Astrocyte (in vitro differentiated cells and primary cell): ENCODE results near the gene ALDH6A1. TPM values are rescaled to one million over a fixed set of nuclear protein-coding genes. Genes with fewer than 3 reads are reported as not detected.
A peak's percentile ranks its signal among the peaks of the same experiment; 100 is the strongest.

Source experiments
- DNase-seq: peaks from one replicate; pipeline ENCODE4 v3.0.0-alpha.2; 2010; ENCODE audit warnings: low read depth
- FAIRE-seq: peaks from 2 replicates; lab custom pipeline; 2011; peaks lifted over from hg19 to GRCh38; lab: Jason Lieb, UNC
- H2AFZ ChIP-seq: 2 replicates; pipeline ENCODE4 v1.6.0; 2012; ENCODE audit warnings: low read depth, low read length, inconsistent platforms
- H3K27ac ChIP-seq: 2 replicates; pipeline ENCODE4 v1.5.1; 2011; ENCODE audit warnings: low read depth, low read length, inconsistent platforms
- H3K27me3 ChIP-seq: 2 replicates; pipeline ENCODE4 v1.6.0; 2011; ENCODE audit warnings: low read length, inconsistent platforms; ENCODE audit not compliant: insufficient read depth
- H3K36me3 ChIP-seq: 2 replicates; pipeline ENCODE4 v1.5.1; 2011; ENCODE audit warnings: low read length, inconsistent platforms; ENCODE audit not compliant: insufficient read depth
- H3K4me1 ChIP-seq: 2 replicates; pipeline ENCODE4 v1.5.1; 2011; ENCODE audit warnings: low read length, inconsistent platforms; ENCODE audit not compliant: insufficient read depth
- H3K4me2 ChIP-seq: 2 replicates; pipeline ENCODE4 v1.6.0; 2012; ENCODE audit warnings: low read length, inconsistent platforms
- H3K4me3 ChIP-seq: 2 replicates; pipeline ENCODE4 v1.5.1; 2011; ENCODE audit warnings: low read depth, mild to moderate bottlenecking, low read length, inconsistent platforms; ENCODE audit not compliant: insufficient read depth
- H3K79me2 ChIP-seq: 2 replicates; pipeline ENCODE4 v1.6.0; 2012; ENCODE audit warnings: mild to moderate bottlenecking, low read length, inconsistent platforms; ENCODE audit not compliant: insufficient read depth
- H3K9ac ChIP-seq: 2 replicates; pipeline ENCODE4 v1.6.0; 2012; ENCODE audit warnings: mild to moderate bottlenecking, low read length, inconsistent platforms
- H3K9me3 ChIP-seq: 2 replicates; pipeline ENCODE4 v1.5.1; 2012; ENCODE audit warnings: low read depth, mild to moderate bottlenecking, low read length, inconsistent platforms; ENCODE audit not compliant: insufficient read depth
- H4K20me1 ChIP-seq: 2 replicates; pipeline ENCODE4 v1.6.0; 2012; ENCODE audit warnings: low read length, inconsistent platforms; ENCODE audit not compliant: insufficient read depth
- H3K27ac Mint-ChIP-seq: one replicate; pipeline ENCODE4 v1.8.0; 2021; ENCODE audit warnings: mild to moderate bottlenecking, mixed read lengths; ENCODE audit not compliant: unreplicated experiment
- H3K27me3 Mint-ChIP-seq: one replicate; pipeline ENCODE4 v1.8.0; 2021; ENCODE audit warnings: low read depth, mixed read lengths; ENCODE audit not compliant: unreplicated experiment
- H3K36me3 Mint-ChIP-seq: one replicate; pipeline ENCODE4 v1.8.0; 2021; ENCODE audit warnings: low read depth, mixed read lengths; ENCODE audit not compliant: unreplicated experiment
- H3K4me1 Mint-ChIP-seq: one replicate; pipeline ENCODE4 v1.8.0; 2021; ENCODE audit warnings: low read depth, mixed read lengths; ENCODE audit not compliant: unreplicated experiment
- H3K4me3 Mint-ChIP-seq: one replicate; pipeline ENCODE4 v1.8.0; 2021; ENCODE audit warnings: mild to moderate bottlenecking, moderate library complexity, mixed read lengths; ENCODE audit not compliant: unreplicated experiment
- H3K9me3 Mint-ChIP-seq: one replicate; pipeline ENCODE4 v1.8.0; 2021; ENCODE audit warnings: mild to moderate bottlenecking, mixed read lengths; ENCODE audit not compliant: unreplicated experiment
- EZH2 ChIP-seq: IDR thresholded peaks from 2 replicates; pipeline ENCODE4 v1.6.1; 2012; ENCODE audit warnings: mild to moderate bottlenecking, low read length, inconsistent platforms; ENCODE audit not compliant: insufficient read depth
- total RNA-seq: library from RNA; stranded (reverse); gene quantifications from 2 replicates; pipeline ENCODE4 v1.2.1, GENCODE V29; 2021
- TF ChIP-seq, protein P1 (sequence below): IDR thresholded peaks from 2 replicates; pipeline ENCODE4 v1.5.1; 2011; ENCODE audit warnings: low read depth, mild to moderate bottlenecking, inconsistent platforms, low read length, moderate library complexity; ENCODE audit not compliant: insufficient read depth

The ALDH6A1 gene
- total RNA-seq, 1 donor from 2014 or later: 12.0 TPM

DNA sequence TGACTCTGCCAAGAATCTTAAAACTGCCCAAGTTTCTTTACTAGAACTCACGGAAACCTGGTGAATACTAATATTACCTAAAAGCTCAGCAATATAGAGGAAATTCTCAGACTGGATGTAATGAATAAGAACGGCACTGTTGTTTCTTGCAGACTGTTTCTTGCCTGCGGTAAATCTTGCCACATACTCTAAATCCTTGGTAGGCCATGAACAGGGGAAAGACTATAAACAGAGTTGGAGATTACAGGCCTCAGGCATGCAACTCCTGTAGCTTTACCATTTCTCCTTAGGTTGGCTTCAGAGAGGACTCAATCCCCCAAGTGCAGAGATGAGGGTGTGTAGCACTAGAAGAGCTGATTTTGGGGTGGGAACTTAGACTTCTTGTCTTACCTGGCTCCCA lies 1.1 kb downstream of the ALDH6A1 start:
- H3K27me3 ChIP-seq: no peaks in the 10 kb centered on the region
- no peaks in the 10 kb centered on the region for H3K9me3 Mint-ChIP-seq
- no peaks in the 10 kb centered on the region for H3K9me3 ChIP-seq
- FAIRE-seq (no peak), DNase-seq (no peak)
- H2AFZ ChIP-seq: no peak overlapping the region
- H3K27ac ChIP-seq: no peak overlapping the region
- peak overlapping the region; percentile 100 for H3K4me2 ChIP-seq
- H3K4me3 ChIP-seq: no peak overlapping the region
- no peak for TF ChIP-seq EZH2
- TF ChIP-seq, protein P1, sequence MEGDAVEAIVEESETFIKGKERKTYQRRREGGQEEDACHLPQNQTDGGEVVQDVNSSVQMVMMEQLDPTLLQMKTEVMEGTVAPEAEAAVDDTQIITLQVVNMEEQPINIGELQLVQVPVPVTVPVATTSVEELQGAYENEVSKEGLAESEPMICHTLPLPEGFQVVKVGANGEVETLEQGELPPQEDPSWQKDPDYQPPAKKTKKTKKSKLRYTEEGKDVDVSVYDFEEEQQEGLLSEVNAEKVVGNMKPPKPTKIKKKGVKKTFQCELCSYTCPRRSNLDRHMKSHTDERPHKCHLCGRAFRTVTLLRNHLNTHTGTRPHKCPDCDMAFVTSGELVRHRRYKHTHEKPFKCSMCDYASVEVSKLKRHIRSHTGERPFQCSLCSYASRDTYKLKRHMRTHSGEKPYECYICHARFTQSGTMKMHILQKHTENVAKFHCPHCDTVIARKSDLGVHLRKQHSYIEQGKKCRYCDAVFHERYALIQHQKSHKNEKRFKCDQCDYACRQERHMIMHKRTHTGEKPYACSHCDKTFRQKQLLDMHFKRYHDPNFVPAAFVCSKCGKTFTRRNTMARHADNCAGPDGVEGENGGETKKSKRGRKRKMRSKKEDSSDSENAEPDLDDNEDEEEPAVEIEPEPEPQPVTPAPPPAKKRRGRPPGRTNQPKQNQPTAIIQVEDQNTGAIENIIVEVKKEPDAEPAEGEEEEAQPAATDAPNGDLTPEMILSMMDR: no peak
- H3K4me1 Mint-ChIP-seq: peaks cover 9% of the 10 kb centered on the region
- no peaks in the 10 kb centered on the region for H3K36me3 ChIP-seq
- H3K36me3 Mint-ChIP-seq: no peaks in the 10 kb centered on the region
- peaks cover 14% of the 10 kb centered on the region for H3K79me2 ChIP-seq
- no peak overlapping the region for H3K27ac Mint-ChIP-seq
- H3K4me3 Mint-ChIP-seq: peak overlapping the region; percentile 97
- H3K27me3 Mint-ChIP-seq: no peaks in the 10 kb centered on the region
- no peaks in the 10 kb centered on the region for H4K20me1 ChIP-seq
- H3K4me1 ChIP-seq: peaks cover 6% of the 10 kb centered on the region
- peak overlapping the region; percentile 93 for H3K9ac ChIP-seq

DNA sequence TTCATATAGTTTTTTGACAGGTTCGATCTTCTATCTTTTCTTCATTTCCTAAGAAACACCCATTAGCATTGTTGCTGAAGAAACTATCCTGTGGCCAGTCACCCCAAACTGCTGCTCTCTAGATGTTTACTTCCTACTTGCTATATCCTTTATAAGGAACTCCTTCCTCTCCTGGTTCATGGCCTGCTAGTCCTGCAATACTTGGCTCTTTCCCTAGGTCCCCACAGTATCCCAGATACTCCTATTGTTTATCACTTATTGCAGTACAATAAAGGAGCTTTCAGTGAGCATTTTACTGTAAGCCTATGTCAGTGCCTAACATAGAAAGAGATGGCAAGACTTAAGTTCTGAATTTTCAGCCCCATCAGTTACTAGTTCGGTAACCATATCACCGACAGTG lies 2.8 kb downstream of the ALDH6A1 start:
- Histone ChIP-seq H3K27ac (no peak overlapping the region), H3K9me3 (no peaks in the 10 kb centered on the region), H3K4me1 (peaks cover 6% of the 10 kb centered on the region), H3K4me2 (no peak overlapping the region), H3K4me3 (no peak overlapping the region), H4K20me1 (no peaks in the 10 kb centered on the region), H2AFZ (no peak overlapping the region), H3K36me3 (no peaks in the 10 kb centered on the region), H3K9ac (no peak overlapping the region), H3K27me3 (no peaks in the 10 kb centered on the region), H3K79me2 (peaks cover 9% of the 10 kb centered on the region)
- H3K4me1 Mint-ChIP-seq: peaks cover 9% of the 10 kb centered on the region
- no peak for FAIRE-seq
- no peak overlapping the region for H3K27ac Mint-ChIP-seq
- H3K36me3 Mint-ChIP-seq: peaks cover 2% of the 10 kb centered on the region
- H3K9me3 Mint-ChIP-seq: no peaks in the 10 kb centered on the region
- no peak for DNase-seq
- no peaks in the 10 kb centered on the region for H3K27me3 Mint-ChIP-seq
- H3K4me3 Mint-ChIP-seq: no peak overlapping the region
- TF ChIP-seq, protein P1: no peak
- no peak for TF ChIP-seq EZH2

DNA sequence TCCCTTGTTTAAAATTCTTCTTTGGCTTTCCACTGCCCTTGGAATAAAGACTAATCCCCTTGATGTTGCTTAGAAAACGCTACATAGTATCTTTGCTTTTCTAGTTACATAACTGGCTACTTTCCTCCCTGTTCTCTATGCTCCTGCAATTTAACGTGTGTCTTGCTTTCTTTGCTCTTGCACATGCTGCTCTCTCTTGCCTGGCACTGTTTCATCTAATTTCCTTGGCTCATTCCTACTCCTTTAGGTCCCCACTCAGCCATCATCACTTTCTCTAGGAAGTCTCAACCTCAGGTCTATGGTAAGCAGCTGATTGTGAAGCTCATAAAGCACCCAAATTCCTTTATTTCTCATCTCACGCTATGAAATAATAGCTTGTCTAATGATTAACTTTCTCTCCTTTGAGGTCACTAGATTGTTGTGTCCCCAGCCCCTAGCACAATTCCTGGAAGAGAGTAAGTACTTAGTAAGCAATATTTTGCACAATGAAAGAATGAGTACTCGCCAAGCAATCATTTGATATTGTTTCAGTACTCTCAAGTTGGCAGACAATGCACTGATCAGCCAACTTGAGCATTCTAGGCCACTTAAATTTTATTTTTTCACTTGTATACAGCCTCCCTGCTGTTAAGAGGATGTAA lies 3.3 kb downstream of the ALDH6A1 start:
- Histone ChIP-seq H3K79me2 (peaks cover 4% of the 10 kb centered on the region), H3K4me1 (peaks cover 6% of the 10 kb centered on the region), H3K27ac (no peak overlapping the region), H3K36me3 (no peaks in the 10 kb centered on the region), H3K9ac (no peak overlapping the region), H3K4me2 (no peak overlapping the region), H3K27me3 (no peaks in the 10 kb centered on the region), H3K9me3 (no peaks in the 10 kb centered on the region), H2AFZ (no peak overlapping the region), H3K4me3 (no peak overlapping the region), H4K20me1 (no peaks in the 10 kb centered on the region)
- Mint-ChIP-seq H3K4me3 (no peak overlapping the region), H3K27ac (no peak overlapping the region), H3K9me3 (no peaks in the 10 kb centered on the region), H3K4me1 (peaks cover 7% of the 10 kb centered on the region), H3K36me3 (peaks cover 2% of the 10 kb centered on the region), H3K27me3 (no peaks in the 10 kb centered on the region)
- TF ChIP-seq, protein P1: no peak
- no peak for TF ChIP-seq EZH2
- DNase-seq: no peak
- FAIRE-seq: no peak
